Neural cell (in vitro differentiated cells): ENCODE results near the gene ALDH9A1. TPM values are rescaled to one million over a fixed set of nuclear protein-coding genes. Genes with fewer than 3 reads are reported as not detected.
"Not testable (repeated sequence)": the region's sequence is repeated elsewhere in the genome, so short reads cannot be mapped to it uniquely, and the experiment has no call there.

Experiments used
- H2AFZ ChIP-seq: fragments of 200-600, 300-800 bp; sonication (generic), shearing (Covaris generic); 2 replicates; pipeline ENCODE4 v1.6.0; 2014; ENCODE audit warnings: low read depth, mild to moderate bottlenecking, antibody characterized with exemption, low read length, moderate library complexity
- H3F3A ChIP-seq: fragments of 200-600 bp; shearing (Covaris generic); 2 replicates; pipeline ENCODE4 v1.6.1; 2016; ENCODE audit warnings: mild to moderate bottlenecking, moderate library complexity, mixed read lengths, antibody characterized with exemption, low read length; ENCODE audit not compliant: insufficient read depth, poor library complexity, severe bottlenecking
- H3K27ac ChIP-seq: fragments of 200-600, 300-800 bp; sonication (generic), shearing (Covaris generic); 2 replicates; pipeline ENCODE4 v1.5.1; 2014; ENCODE audit warnings: mild to moderate bottlenecking, low read length, moderate library complexity
- H3K27me3 ChIP-seq: fragments of 300-800, 200-600 bp; sonication (generic), shearing (Covaris generic); 2 replicates; pipeline ENCODE4 v1.6.0; 2014; ENCODE audit warnings: mild to moderate bottlenecking, low read depth, low read length, moderate library complexity; ENCODE audit not compliant: insufficient read depth
- H3K36me3 ChIP-seq: fragments of 300-800, 200-600 bp; sonication (generic), shearing (Covaris generic); 2 replicates; pipeline ENCODE4 v1.5.1; 2014; ENCODE audit warnings: mild to moderate bottlenecking, antibody characterized with exemption, low read length, moderate library complexity; ENCODE audit not compliant: insufficient read depth
- H3K4me2 ChIP-seq: fragments of 300-800, 200-600 bp; sonication (generic), shearing (Covaris generic); 2 replicates; pipeline ENCODE4 v1.6.0; 2014; ENCODE audit warnings: mild to moderate bottlenecking, low read length
- H3K4me3 ChIP-seq: fragments of 300-800, 200-600 bp; sonication (generic), shearing (Covaris generic); 2 replicates; pipeline ENCODE4 v1.5.1; 2014; ENCODE audit warnings: mild to moderate bottlenecking, low read length, moderate library complexity
- H3K79me2 ChIP-seq: fragments of 200-600 bp; shearing (Covaris generic); replicated peaks from 2 replicates; pipeline ENCODE4 v1.6.0; 2014; ENCODE audit warnings: mild to moderate bottlenecking, low read length, moderate library complexity; ENCODE audit not compliant: insufficient read depth
- H3K9ac ChIP-seq: fragments of 300-800, 200-600 bp; sonication (generic), shearing (Covaris generic); 2 replicates; pipeline ENCODE4 v1.6.1; 2016; ENCODE audit warnings: mild to moderate bottlenecking, low read length, mixed read lengths
- H3K9me2 ChIP-seq: fragments of 200-600 bp; shearing (Covaris generic); 2 replicates; pipeline ENCODE4 v1.6.1; 2016; ENCODE audit warnings: mild to moderate bottlenecking, low read length, mixed read lengths; ENCODE audit not compliant: insufficient read depth
- H3K9me3 ChIP-seq: fragments of 200-600, 300-800 bp; sonication (generic), shearing (Covaris generic); 2 replicates; pipeline ENCODE4 v1.6.1; 2016; ENCODE audit warnings: mild to moderate bottlenecking, mixed run types, low read length, moderate library complexity, mixed read lengths
- H4K20me1 ChIP-seq: fragments of 200-600 bp; shearing (Covaris generic); 2 replicates; pipeline ENCODE4 v1.6.1; 2016; ENCODE audit warnings: mild to moderate bottlenecking, mixed run types; ENCODE audit not compliant: insufficient read depth
- CTCF ChIP-seq: fragments of 450-650 bp; IDR thresholded peaks from 2 replicates; pipeline ENCODE4 v1.5.1; 2014; ENCODE audit warnings: antibody characterized with exemption, mild to moderate bottlenecking, moderate library complexity; ENCODE audit not compliant: poor library complexity, severe bottlenecking
- EP300 ChIP-seq: fragments of 450-650 bp; conservative IDR thresholded peaks from 2 replicates; pipeline ENCODE4 v1.6.1; 2014; ENCODE audit warnings: antibody characterized with exemption, mild to moderate bottlenecking, moderate library complexity; ENCODE audit not compliant: poor library complexity, severe bottlenecking
- EZH2 ChIP-seq: fragments of 200-600, 300-800 bp; shearing (Covaris generic), sonication (generic); IDR thresholded peaks from 2 replicates; pipeline ENCODE4 v1.6.1; 2014; ENCODE audit warnings: antibody characterized with exemption, low read length, borderline replicate concordance, mild to moderate bottlenecking; ENCODE audit not compliant: insufficient read depth, poor library complexity, severe bottlenecking
- MXI1 ChIP-seq: fragments of 450-650 bp; conservative IDR thresholded peaks from 2 replicates; pipeline ENCODE4 v1.6.1; 2014; ENCODE audit warnings: antibody characterized with exemption, mild to moderate bottlenecking; ENCODE audit not compliant: poor library complexity, severe bottlenecking
- POLR2AphosphoS5 ChIP-seq: IDR thresholded peaks from 2 replicates; pipeline ENCODE4 v1.6.1; 2012
- RAD21 ChIP-seq: fragments of 450-650 bp; conservative IDR thresholded peaks from 2 replicates; pipeline ENCODE4 v1.6.1; 2014; ENCODE audit warnings: antibody characterized with exemption, mild to moderate bottlenecking, moderate library complexity
- SMC3 ChIP-seq: fragments of 450-650 bp; conservative IDR thresholded peaks from 2 replicates; pipeline ENCODE4 v1.6.1; 2014; ENCODE audit warnings: antibody characterized with exemption, mild to moderate bottlenecking, moderate library complexity; ENCODE audit not compliant: poor library complexity
- TAF1 ChIP-seq: IDR thresholded peaks from 2 replicates; pipeline ENCODE4 v1.6.1; 2012; ENCODE audit warnings: low read depth
- polyA plus RNA-seq: library from polyadenylated mRNA; depleted of rRNA; stranded (reverse); fragments of >200 nt; gene quantifications from 2 replicates; pipeline ENCODE4 v1.2.3, GENCODE V29; 2014
- TF ChIP-seq, protein P1 (sequence below): IDR thresholded peaks from 2 replicates; pipeline ENCODE4 v1.6.1; 2012; ENCODE audit warnings: borderline replicate concordance

Gene ALDH9A1
- polyA plus RNA-seq, 1 donor from 2014 or later, result 25.5 TPM

GRCh38 chr1:165641231-165641987 is 57.0 kb downstream of the ALDH9A1 start:
- Histone ChIP-seq H3K79me2 (no peaks in the 10 kb centered on the region), H3F3A (no peaks in the 10 kb centered on the region), H3K4me2 (no peak overlapping the region), H3K9me2 (no peaks in the 10 kb centered on the region), H3K9ac (no peak overlapping the region), H3K27ac (no peak overlapping the region), H3K27me3 (no peaks in the 10 kb centered on the region), H3K36me3 (no peaks in the 10 kb centered on the region), H3K4me3 (no peak overlapping the region), H3K9me3 (no peaks in the 10 kb centered on the region), H4K20me1 (no peaks in the 10 kb centered on the region), H2AFZ (no peak overlapping the region)
- no peak for TF ChIP-seq POLR2AphosphoS5
- no peak for TF ChIP-seq EP300
- TF ChIP-seq, protein P1, sequence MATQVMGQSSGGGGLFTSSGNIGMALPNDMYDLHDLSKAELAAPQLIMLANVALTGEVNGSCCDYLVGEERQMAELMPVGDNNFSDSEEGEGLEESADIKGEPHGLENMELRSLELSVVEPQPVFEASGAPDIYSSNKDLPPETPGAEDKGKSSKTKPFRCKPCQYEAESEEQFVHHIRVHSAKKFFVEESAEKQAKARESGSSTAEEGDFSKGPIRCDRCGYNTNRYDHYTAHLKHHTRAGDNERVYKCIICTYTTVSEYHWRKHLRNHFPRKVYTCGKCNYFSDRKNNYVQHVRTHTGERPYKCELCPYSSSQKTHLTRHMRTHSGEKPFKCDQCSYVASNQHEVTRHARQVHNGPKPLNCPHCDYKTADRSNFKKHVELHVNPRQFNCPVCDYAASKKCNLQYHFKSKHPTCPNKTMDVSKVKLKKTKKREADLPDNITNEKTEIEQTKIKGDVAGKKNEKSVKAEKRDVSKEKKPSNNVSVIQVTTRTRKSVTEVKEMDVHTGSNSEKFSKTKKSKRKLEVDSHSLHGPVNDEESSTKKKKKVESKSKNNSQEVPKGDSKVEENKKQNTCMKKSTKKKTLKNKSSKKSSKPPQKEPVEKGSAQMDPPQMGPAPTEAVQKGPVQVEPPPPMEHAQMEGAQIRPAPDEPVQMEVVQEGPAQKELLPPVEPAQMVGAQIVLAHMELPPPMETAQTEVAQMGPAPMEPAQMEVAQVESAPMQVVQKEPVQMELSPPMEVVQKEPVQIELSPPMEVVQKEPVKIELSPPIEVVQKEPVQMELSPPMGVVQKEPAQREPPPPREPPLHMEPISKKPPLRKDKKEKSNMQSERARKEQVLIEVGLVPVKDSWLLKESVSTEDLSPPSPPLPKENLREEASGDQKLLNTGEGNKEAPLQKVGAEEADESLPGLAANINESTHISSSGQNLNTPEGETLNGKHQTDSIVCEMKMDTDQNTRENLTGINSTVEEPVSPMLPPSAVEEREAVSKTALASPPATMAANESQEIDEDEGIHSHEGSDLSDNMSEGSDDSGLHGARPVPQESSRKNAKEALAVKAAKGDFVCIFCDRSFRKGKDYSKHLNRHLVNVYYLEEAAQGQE, result no peak
- TF ChIP-seq SMC3, result no peak
- TF ChIP-seq RAD21, result no peak
- TF ChIP-seq TAF1, result no peak
- no peak for TF ChIP-seq EZH2
- no peak for TF ChIP-seq CTCF
- TF ChIP-seq MXI1, result no peak

DNA sequence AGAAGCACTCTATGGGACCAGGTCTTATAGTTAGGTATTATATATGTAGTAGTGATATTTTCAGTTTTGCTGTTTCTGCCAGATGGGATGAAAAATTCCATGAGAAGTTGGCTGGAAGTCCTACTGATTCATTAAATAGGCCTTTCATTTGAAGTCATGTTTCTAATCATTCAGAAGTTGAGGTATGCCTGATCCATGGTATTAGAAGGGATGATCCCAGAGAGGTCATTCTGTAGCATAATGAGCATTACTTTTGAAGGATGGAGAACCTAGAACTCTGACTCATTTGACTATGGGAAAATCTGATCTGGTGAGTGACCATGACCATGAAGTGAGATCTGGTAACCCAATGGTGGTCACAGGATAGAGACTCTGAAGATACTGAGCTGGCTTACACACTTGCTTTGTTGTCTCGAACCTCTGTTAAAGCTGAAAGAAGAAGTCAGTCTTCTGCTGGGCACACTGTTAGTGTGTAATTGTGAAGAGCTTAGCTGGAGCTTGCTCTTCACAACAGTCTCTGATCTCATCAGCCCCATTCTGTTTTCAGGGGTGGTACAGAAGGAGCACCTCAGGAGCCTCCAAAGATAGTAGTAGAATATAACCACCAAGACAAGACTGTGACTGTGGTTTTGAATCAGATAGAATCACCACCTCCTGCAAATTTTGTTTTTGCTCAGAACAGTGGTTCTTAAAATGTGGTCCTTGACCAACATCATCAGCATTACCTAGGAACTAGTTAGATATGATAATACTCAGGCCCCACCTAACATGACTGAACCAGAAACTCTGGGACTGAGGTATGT is 58.3 kb downstream of the ALDH9A1 start:
- Histone ChIP-seq H3K9ac (no peak overlapping the region), H3K9me3 (no peaks in the 10 kb centered on the region), H3K4me2 (no peak overlapping the region), H3K79me2 (peaks cover 1% of the 10 kb centered on the region), H3K9me2 (no peaks in the 10 kb centered on the region), H3K4me3 (no peak overlapping the region), H3F3A (no peaks in the 10 kb centered on the region), H2AFZ (no peak overlapping the region), H3K27me3 (no peaks in the 10 kb centered on the region), H4K20me1 (no peaks in the 10 kb centered on the region), H3K27ac (no peak overlapping the region), H3K36me3 (no peaks in the 10 kb centered on the region)
- TF ChIP-seq POLR2AphosphoS5, result no peak
- no peak for TF ChIP-seq EP300
- no peak for TF ChIP-seq SMC3
- TF ChIP-seq EZH2, result no peak
- TF ChIP-seq, protein P1, result no peak
- TF ChIP-seq RAD21, result no peak
- no peak for TF ChIP-seq TAF1
- no peak for TF ChIP-seq MXI1
- TF ChIP-seq CTCF, result no peak

DNA sequence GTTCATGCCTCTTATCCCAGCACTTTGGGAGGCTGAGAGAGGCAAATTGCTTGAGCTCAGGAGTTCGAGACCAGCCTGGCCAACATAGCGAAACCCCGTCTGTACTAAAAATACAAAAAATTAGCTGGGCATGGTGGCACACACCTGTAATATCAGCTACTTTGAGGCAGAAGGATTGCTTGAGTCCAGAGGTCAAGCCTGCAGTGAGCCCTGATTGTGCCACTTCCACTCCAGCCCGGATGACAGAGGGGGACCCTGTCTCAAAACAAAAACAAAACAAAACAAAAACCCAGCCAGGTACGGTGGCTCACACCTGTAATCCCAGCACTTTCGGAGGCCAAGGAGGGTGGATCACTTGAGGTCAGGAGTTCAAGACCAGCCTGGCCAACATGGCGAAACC is 60.2 kb downstream of the ALDH9A1 start:
- not testable (repeated sequence) for H3K9me3 ChIP-seq, H3K27me3 ChIP-seq, H3K9ac ChIP-seq, H3K27ac ChIP-seq, H3K4me2 ChIP-seq, H3K4me3 ChIP-seq, H3K79me2 ChIP-seq, H3K36me3 ChIP-seq, H3K9me2 ChIP-seq, H3F3A ChIP-seq, H4K20me1 ChIP-seq, H2AFZ ChIP-seq
